Stimulated activated CD8-positive, alpha-beta memory T cell treated with anti-CD3 and anti-CD28 coated beads, Interleukin-4, amount 100 ng/mL, for 24 hours (primary cell): ENCODE measurements around the gene RNF130.

Experiments used
- DNase-seq: peaks from one replicate; pipeline ENCODE4 v3.0.0-alpha.2; 2020; ENCODE audit warnings: low read depth

The RNF130 gene

GRCh38 chr5:180071531-180072255 lies at the start of gene RNF130:
Gene RNF130 (minus strand): TSS chr5:180071759. CDS start chr5:180071702, 57 bp downstream.
- DNase-seq = peak; percentile 88

DNA sequence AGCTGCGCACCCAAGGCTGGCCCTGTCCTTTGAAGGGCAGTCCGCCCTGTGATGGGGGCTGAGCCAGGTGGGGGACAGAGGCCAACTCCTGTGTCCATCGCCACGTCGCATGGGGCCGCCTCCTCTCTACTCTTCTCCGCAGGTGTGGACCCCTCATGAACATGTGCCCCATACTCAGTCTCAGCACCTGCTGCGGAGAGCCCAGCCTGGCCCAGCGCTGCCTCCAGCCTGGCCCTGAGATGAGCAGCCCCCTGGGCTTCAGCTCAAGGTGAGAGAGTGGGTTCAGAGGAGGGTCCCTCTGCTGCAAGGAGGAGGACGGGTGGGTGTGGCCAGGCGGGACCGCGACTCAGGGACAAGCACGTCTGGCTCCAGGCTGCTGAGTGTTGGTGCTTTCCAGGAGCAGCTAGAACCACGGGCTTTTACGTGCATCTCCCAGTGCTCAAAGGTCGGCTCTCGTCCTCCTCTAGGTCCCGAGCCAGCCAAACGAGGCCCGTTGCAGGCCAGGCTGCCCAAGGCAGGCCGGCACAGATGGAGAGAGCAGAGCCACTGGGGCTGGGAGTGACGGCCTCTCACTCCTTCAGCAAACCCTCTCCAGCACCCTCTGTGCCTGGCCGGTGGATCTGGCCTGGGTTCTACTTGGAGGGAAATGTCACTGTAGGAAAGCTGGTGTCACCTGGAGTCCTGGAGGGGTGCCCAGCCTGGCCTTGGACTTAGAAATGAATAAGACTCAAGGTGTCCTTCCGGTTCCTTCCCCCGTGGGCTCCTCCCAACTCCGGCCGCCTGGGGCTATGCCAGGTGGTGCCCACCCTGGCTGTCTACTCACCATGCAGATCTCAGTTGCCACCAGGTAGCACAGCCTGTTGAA lies 48.9 kb upstream of the RNF130 start:
- DNase-seq = no peak

DNA sequence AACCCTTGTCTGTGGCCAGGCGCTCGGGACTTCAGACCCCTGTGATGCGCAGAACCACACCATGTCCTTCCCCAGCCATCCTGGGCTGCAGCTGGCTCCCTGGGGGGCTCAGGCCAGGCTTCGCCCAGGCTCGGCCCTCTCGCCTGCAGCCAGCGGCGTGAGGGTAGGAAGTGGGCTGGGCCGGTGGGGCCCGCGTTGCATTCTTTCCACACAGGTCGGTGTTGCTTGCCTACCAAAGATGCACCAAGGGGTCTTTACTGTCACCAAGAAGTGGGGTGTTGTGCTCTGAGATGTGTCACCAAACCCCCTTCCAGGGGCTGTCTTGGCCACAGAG lies 48.3 kb upstream of the RNF130 start:
- DNase-seq = no peak

DNA sequence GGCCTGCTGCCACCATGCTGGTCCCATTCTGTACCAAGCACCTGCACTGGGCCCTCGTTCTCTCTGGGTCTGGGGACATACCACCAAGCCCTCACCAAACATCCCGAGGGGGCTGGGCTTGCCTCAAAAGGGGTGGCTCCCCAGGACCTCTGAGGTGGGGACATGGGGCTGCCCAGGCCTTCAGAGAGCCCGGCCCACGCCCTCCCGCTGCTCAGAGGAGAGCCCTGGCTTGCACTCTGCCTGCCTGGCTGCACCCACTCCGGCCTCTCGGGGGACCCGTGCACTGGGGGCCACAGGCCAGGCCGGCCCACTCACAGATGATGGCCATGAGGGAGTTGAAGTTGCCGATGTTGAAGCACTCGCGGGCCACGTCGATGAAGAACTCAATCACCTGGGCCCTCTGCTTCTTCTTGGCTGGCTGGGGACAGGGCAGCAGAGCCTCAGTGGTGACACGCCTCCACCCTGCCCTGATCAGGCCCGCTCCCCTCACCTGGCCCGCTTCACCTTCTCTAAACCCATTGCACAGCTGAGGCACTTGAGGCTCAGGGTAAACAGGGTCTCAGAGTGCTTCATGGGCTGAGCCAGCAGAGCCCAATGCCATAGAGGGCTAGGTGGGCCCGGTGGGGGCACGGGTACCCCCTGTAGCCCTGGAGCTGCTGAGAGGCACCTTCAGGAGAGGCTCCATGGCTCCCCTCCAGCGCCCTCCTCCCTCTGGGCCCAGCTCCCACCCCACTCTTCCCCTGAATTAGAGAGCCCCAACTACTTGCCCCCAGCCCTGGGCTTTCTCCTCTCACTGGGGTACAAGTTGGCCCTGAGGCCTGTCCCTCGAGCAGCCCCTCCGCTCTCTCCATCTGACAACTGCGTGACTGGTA lies 47.7 kb upstream of the RNF130 start:
- no peak for DNase-seq

DNA sequence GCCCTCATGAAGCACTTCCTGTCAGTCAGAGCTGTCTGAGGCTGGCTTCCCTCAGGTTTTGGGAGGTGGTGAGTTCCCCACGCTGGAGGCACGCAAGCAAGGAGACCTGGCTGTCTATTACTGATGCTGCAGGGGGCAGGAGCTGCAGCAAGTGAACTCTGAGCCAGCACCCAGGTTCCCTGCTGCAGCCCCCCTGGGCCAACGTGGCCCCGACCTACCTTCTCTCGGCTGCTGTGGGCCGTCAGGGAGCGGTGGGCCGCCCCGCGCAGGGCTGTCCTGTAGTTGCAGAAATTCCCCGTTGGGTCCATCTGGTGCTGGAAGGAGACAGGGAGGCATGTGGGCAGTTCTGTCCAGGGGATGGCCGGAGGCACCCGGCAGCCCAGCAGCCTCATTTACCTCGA lies 46.8 kb upstream of the RNF130 start:
- no peak for DNase-seq

GRCh38 chr5:180117000-180117725 lies 45.6 kb upstream of the RNF130 start:
- no peak for DNase-seq

DNA sequence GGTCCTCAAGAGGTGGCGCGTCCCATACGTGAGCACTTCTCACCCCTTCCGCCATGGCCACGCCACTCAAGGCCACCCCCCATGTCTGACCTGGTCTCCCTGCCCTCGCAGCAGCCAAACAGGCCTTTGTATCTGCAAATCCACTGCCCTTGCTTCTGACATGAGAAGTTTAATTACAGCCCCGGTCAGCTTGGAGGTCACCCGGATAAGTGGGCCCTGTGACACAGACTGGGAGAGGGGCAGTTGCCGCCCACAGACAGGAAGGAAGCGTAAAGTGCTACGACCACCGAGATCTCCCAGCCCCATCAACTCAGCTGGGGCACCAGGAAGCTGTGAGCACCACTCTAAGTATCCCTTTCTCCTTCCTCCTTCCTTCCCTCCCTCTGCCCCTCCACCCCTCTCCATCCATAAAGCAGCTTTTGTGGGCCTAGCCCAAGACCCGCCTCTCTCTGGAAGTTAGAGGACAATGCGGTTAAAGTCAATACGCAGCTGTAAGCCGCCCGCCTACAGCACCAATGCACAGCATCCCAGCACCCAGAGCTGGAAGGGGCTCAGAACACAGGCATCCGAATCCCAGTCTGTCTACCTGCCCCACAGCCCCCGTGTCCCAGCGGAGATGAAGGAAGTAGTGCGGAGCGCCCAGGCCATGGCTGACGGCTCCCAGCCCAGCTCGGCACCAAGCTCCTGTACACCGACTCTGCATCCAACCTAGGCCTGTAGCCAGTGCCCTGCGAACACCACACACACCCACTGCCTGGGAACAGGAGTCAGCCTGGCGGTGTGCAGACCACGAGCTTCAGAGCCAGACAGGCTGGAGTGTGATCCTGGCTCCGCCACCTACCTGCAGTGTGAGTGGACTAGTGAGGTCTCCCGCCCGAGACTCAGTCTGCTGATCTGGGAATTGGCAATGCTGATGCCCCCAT lies 44.8 kb upstream of the RNF130 start:
- DNase-seq = no peak

GRCh38 chr5:180115326-180116076 lies 43.9 kb upstream of the RNF130 start:
- DNase-seq = no peak

DNA sequence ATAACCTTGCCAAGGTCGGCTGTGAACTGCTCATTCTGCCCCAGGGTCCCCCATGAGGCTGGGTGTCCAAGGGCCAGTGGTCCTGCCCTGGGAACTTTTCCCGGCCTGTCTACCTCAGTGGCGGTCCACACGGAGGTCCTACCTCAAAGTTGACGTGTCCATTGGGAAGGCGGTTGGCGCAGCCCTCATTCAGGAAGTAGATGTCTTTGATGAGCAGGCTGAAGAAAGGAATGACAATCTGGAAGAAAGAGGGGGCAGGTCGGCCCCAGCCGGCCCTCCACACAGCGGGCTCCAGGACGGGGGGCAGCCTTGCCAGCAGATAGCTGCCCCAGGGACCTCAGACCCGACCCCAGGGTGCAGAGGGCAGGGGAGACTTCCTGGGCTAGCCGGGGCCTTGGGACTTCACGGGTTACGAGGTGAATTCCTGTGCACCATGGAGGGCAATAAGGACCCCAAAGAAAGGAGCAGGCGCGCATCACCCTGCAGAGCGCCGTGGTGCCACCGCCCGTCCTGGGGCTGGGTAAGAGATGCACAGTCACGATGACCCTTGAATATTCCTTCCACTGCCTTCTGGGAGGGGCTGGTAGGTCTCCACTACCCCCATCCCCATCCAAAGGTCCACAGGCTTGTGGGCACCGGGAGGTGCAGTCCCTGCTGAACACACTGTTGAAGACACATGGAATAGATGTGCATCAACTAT lies 42.9 kb upstream of the RNF130 start:
- DNase-seq = no peak

DNA sequence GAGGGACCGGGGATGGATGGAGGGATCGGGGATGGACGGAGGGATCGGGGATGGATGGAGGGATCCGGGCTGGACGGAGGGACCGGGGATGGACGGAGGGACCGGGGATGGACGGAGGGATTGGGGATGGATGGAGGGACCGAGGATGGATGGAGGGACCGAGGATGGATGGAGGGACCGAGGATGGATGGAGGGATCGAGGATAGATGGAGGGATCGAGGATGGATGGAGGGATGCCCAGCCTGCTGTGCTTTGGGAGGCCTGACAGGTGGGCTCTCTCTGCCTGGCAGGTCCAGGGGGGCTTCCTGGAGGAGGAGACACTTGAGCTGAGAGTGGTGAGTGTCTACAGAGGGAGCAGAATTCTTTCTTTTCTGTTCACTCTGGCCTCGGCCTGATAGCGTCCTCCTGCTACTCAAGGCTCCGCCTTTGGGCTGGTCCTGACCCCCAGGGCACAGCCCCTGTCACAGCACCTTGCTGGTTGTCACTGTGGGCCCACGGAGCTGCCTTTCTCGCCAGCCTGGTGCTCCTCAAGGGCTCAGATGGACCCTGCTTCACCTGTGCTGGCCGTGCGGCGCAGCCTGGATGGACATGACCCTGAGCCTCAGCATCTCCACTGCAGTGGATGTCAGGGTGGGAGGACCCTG lies 42.2 kb upstream of the RNF130 start:
- no peak for DNase-seq

GRCh38 chr5:180112181-180112861 lies 40.8 kb upstream of the RNF130 start:
- no peak for DNase-seq

GRCh38 chr5:180111273-180112002 lies 39.9 kb upstream of the RNF130 start:
- DNase-seq = no peak

DNA sequence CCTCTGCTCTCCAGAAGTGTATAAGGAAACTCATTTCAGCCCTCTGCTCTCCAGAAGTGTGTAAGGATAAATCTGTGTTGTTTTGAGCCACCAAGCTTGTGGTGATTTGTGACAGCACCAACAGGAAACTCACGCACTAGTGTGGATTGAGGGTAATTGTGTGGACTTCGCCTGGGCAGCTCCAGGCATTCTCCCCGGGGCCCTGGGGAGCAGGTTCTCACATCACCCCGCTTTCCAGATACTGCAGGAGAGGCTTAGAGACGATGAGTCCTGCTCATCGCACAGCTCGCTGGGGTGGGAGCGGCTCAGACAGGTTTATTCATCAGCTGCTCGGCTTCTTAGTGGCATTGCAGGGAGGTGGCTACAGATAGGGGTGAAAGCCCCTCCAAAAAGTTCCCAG lies 38.4 kb upstream of the RNF130 start:
- DNase-seq = no peak

DNA sequence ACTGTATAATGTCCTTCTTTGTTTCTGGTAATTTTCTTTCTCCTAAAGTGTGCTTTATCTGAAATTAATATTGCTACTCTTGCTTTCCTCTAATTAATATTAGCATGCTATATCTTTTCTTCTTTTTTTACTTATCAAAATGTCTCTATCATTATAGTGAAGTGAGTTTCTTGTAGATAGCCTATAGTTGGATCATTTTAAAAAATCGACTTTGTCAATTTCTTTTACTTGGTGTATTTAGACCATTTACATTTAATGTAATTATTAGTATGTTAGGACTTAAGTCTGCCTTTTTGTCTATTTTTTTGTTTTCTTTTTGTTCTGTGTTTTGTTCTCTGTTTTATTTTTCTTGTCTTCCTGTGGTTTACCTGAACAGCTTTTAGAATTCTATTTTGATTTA lies 35.4 kb upstream of the RNF130 start:
- no peak for DNase-seq

- DNase-seq = no peak
These were observed 34.3 kb upstream of the RNF130 start for GRCh38 chr5:180105827-180106312.

DNA sequence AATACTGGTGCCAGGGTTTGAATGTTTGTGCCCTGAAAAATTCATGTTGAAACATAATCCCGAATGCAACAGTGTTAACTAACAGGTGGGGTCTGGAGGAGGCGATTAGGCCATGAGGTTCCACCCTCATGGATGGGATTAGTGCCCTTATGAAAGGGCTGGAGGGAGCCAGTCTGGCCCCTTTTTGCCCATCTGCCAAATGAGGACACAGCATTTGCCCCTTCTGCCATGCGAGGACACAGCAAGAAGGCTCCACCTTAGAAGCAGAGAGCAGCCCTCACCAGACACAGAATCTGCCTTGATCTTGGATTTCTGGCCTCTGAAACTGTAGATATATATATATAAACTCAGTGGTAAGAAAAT lies 32.6 kb upstream of the RNF130 start:
- no peak for DNase-seq

- no peak for DNase-seq
These were observed 32.1 kb upstream of the RNF130 start for GRCh38 chr5:180103487-180104167.
